ENCODE data around the gene TTC39A.

DNA sequence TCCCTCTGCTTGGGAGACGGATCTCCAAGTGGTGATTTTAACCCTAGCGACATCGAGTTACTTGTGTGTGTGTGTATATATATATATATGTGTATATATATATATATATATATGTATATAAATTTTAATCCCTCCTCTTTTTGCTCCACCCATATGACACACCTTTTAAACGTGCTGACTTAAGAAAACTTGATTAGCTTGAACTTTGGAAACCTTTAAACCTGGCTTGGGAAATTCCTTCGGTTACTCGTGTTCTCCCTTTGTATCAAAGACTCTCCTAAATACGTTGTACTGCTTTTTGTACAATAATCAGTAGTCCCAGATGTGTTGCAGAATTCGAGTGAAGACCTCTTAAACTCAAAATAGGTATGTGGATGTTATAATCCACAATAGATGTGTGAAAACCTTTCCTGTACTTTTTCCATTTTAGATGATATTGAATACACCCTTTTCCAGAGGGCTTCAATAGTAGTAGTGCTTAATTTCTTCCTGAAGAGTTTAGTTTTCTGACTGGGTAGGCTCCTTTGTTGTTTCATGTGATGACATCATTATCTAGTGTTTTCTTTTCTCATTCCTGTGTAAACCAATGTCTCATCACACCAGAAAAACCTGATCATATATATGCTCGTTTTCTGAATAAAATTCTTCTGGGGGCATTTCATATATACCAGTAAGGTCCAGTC lies 92.9 kb downstream of the TTC39A start:
- TF ChIP-seq ARNT (IDR thresholded peaks at IDR 0.05) = no peak
- TF ChIP-seq SP1 (IDR thresholded peaks at IDR 0.05) = no peak
- TF ChIP-seq ELF4 (IDR thresholded peaks at IDR 0.05) = no peak

Data from HEK293T (cell line).